Measurements from ENCODE around the gene LHFPL2.

The LHFPL2 gene

GRCh38 chr5:78449103-78449502, 199.5 kb downstream of the LHFPL2 start:
- no peak for TF ChIP-seq CTCF (conservative IDR thresholded peaks at IDR 0.05)
- H3K27ac ChIP-seq: no peak overlapping the region

DNA sequence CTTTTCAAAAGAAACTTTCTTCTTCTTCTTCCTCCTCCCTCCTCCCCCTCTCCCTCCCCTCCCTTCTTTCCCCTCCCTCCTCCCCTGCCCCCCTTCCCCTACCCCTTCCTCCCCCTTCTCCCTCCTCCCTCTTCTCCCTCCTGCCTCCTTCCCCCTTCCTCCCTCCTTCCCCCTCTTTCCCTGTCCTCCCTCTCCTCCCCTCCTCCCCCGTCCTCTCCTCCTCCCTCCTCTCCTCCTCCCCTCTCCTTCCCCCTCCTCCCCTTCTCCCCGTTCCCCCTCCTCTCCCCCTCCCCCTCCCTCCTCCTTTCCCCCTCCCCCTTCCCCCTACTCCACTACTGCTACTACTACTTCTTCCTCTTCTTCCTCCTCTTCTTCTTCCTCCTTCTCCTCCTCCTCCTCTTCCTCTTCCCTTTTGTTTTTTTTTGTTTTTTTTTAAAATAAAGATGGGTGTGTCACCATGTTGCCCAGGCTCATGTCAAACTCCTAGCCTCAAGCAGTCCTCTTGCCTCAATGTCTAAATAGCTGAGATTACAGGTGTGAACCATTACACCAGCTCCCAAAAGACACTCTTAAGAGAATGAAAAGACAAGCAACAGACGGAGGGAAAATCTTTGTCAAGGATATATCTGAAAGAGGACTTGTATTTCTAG, 200.7 kb downstream of the LHFPL2 start:
- TF ChIP-seq CTCF (conservative IDR thresholded peaks at IDR 0.05): no peak

More for the DNA sequence above, 200.7 kb downstream of the LHFPL2 start:
- H3K27ac ChIP-seq: no peak overlapping the region

Data from VCaP (cell line).